Peyer's patch (tissue), 4 donors: ENCODE data around the gene RGMA. TPM values are rescaled to one million over a fixed set of nuclear protein-coding genes. Genes with fewer than 3 reads are reported as not detected.

Experiments
- DNase-seq, 3 donors: peaks; one replicate each; pipeline ENCODE4 v3.0.0-alpha.2; 2017 to 2019
- H3K27ac ChIP-seq, 4 donors: fragments of 200-600 bp; sonication (generic); one replicate each; pipeline ENCODE4 v1.5.1; 2016 to 2019
- H3K27me3 ChIP-seq, 2 donors: fragments of 200-600 bp; sonication (generic); one replicate each; pipeline ENCODE4 v1.5.1; 2019
- H3K36me3 ChIP-seq, 3 donors: fragments of 200-600 bp; sonication (generic); one replicate each; pipeline ENCODE4 v1.5.1; 2016 to 2019
- H3K4me1 ChIP-seq, 4 donors: fragments of 200-600 bp; sonication (generic); one replicate each; pipeline ENCODE4 v1.5.1; 2016 to 2019
- H3K4me3 ChIP-seq, 4 donors: fragments of 200-600 bp; sonication (generic); 1 replicate in 3 of 4; 2 replicates in 1 of 4; pipeline ENCODE4 v1.5.1; 2016 to 2019; ENCODE audit warnings: mild to moderate bottlenecking in 1 of 4
- H3K9me3 ChIP-seq, 4 donors: fragments of 200-600 bp; sonication (generic); one replicate each; pipeline ENCODE4 v1.5.1; 2016 to 2019; ENCODE audit warnings: mild to moderate bottlenecking in 1 of 4
- POLR2A ChIP-seq, 2 donors: fragments of 450-650 bp; IDR thresholded peaks; one replicate each; pipeline ENCODE4 v1.5.1; 2017; ENCODE audit warnings: antibody characterized with exemption in 2 of 2, mild to moderate bottlenecking in 2 of 2, moderate library complexity in 2 of 2
- total RNA-seq, 4 donors: library from RNA; depleted of rRNA; stranded (reverse); fragments of >200 nt; gene quantifications; one replicate each; pipeline ENCODE4 v1.1.0, GENCODE V29; 2016
- TF ChIP-seq, protein P1 (sequence below), 6 experiments: fragments of 450-650 bp in 4 of 6; fragments of 200-600 bp in 2 of 6; sonication (generic) in 1 of 6; IDR thresholded peaks; one replicate each; pipeline ENCODE4 v1.5.1; 2017 to 2019; ENCODE audit warnings: antibody characterized with exemption in 6 of 6, mild to moderate bottlenecking in 3 of 6, moderate library complexity in 1 of 6

RGMA gene
- total RNA-seq, 4 donors from 2014 or later: 1.8 to 18.8 (median 9.3) TPM

DNA sequence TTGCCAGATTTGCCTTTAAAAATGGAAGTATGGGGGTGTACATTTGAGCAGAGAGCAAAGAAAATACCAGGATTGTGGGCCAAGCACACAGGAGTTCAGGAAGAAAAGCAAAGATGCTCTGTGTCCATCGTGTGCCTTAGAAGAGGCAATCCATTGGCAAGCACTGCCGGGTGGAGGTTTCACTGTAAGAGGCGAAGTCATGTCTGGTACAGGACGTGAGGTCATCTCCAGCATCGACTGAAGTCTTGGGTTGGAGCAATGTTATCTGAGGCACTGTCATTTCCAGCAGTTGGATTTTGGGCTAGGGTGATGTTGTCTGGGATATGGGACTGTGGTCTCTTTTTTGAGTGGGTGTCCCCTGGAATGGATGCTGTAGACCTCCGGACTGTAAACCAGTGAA lies 4.8 kb upstream of the RGMA start:
- TF ChIP-seq POLR2A (IDR thresholded peaks at IDR 0.05): no peak
- TF ChIP-seq, protein P1, sequence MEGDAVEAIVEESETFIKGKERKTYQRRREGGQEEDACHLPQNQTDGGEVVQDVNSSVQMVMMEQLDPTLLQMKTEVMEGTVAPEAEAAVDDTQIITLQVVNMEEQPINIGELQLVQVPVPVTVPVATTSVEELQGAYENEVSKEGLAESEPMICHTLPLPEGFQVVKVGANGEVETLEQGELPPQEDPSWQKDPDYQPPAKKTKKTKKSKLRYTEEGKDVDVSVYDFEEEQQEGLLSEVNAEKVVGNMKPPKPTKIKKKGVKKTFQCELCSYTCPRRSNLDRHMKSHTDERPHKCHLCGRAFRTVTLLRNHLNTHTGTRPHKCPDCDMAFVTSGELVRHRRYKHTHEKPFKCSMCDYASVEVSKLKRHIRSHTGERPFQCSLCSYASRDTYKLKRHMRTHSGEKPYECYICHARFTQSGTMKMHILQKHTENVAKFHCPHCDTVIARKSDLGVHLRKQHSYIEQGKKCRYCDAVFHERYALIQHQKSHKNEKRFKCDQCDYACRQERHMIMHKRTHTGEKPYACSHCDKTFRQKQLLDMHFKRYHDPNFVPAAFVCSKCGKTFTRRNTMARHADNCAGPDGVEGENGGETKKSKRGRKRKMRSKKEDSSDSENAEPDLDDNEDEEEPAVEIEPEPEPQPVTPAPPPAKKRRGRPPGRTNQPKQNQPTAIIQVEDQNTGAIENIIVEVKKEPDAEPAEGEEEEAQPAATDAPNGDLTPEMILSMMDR (IDR thresholded peaks at IDR 0.05): no peak
- no peaks in the 10 kb centered on the region for H3K9me3 ChIP-seq
- H3K4me1 ChIP-seq: peaks cover 0 to 2% (median under 1%) of the 10 kb centered on the region in 4 donors
- no peak overlapping the region for H3K27ac ChIP-seq
- no peak for DNase-seq
- no peak overlapping the region for H3K4me3 ChIP-seq
- H3K36me3 ChIP-seq: no peaks in the 10 kb centered on the region
- H3K27me3 ChIP-seq: peaks cover 0 to 3% of the 10 kb centered on the region in 2 donors

DNA sequence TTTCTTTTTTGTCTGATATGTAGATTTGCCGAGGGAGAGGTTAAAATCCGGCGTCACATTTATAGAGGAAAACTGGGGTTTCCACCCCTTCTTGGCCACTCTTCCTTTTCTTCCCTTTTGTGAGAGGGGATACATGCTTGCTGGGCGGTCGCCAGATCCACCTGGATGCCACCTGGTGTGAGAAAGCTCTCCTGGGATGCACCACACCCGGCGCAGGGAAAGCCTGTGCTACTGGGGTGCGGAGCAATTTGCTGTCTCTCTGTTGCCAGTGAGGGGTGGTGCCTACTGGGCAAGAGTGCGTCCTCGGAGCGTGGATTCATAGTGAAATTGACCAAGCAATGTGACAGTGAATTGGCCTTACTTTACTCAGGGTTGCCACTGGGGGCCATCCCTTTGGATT lies 2.5 kb upstream of the RGMA start:
- Histone ChIP-seq H3K9me3 (no peaks in the 10 kb centered on the region), H3K27ac (no peak overlapping the region), H3K4me1 (peaks cover 0 to 16% (median 10%) of the 10 kb centered on the region in 4 donors), H3K27me3 (peaks cover 0 to 3% of the 10 kb centered on the region in 2 donors), H3K4me3 (no peak overlapping the region), H3K36me3 (no peaks in the 10 kb centered on the region)
- TF ChIP-seq POLR2A (IDR thresholded peaks at IDR 0.05): no peak
- TF ChIP-seq, protein P1 (IDR thresholded peaks at IDR 0.05): no peak
- DNase-seq: no peak

DNA sequence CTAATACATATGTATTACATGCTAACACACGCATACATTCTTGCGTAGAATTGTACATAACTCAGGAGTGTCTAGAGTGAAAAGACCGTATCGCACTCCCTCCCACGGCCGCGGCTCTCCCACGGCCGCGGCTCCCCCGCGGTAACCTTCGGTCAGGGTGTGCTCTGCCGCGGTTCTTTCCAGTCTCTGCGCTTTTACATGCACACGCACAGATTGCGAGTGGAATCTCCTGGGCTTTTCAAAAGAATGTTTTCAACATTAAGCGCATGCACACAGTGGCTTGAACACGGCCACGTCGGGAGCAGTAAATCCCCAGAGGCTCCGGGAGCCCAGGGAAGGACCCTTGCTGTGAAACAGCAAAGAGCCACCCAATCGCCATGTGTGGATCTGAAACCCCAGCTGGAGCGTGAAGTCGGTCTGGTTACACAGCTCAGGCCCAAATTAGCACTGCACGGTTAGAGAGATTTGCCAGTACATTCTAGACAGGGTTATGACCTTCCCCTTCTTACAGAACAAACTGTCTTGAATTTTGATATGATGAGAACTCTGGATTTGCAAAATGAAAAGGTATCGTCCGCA lies 805 bp upstream of the RGMA start:
- Histone ChIP-seq H3K4me1 (peaks cover 0 to 16% (median 10%) of the 10 kb centered on the region in 4 donors), H3K4me3 (peak overlapping the region in 3 of 4 donors; percentile 20 to 60 (median 41)), H3K27ac (peak overlapping the region in 1 of 4 donors; percentile 48), H3K9me3 (no peaks in the 10 kb centered on the region), H3K36me3 (no peaks in the 10 kb centered on the region), H3K27me3 (peaks cover 0 to 3% of the 10 kb centered on the region in 2 donors)
- DNase-seq: no peak
- TF ChIP-seq, protein P1 (IDR thresholded peaks at IDR 0.05): no peak
- no peak for TF ChIP-seq POLR2A (IDR thresholded peaks at IDR 0.05)

DNA sequence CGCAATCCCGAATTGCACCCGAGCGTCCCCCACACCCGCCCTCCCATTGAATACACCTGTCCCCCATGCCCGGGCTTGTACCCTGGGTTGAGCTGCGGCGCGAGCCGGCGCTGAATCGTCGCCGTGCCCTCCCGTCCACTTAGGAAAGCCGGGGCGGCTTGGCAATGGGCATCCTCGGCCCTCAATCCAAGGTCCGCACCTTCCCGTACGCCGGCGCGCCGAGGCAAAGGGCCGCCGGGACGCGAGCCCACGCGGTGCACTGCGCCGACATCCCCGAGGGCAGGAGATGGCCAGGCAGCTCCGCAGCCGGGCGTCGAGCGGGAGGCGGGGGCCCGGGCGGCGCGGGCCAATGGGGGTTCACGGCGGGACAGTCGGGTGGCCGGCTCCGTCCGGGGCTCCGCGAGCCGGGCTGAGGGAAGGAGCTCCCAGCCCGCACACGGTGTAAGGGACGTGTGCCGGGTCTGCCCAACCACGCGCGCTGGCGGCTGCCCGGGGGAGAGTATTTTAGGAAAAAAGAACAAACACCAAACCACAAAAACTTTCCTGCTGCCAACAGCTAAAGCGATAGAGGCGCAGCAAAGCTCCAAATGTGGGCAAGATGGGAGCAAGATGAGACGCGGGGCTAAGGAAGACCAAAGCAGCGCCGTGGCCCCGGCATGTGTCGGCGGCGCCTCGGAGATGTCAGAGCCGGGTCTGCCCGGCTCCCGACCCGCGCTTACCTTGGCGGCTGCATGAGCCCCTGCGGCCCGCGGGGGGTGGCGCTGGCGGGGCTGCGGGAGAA lies 621 bp downstream of the RGMA start:
- TF ChIP-seq POLR2A (IDR thresholded peaks at IDR 0.05): no peak
- TF ChIP-seq, protein P1 (IDR thresholded peaks at IDR 0.05): no peak
- Histone ChIP-seq H3K36me3 (no peaks in the 10 kb centered on the region), H3K4me3 (peak overlapping the region; percentile 35 to 60 (median 42)), H3K4me1 (peaks cover 0 to 16% (median 10%) of the 10 kb centered on the region in 4 donors), H3K27me3 (peaks cover 0 to 3% of the 10 kb centered on the region in 2 donors), H3K9me3 (no peaks in the 10 kb centered on the region), H3K27ac (peak overlapping the region; percentile 25 to 68 (median 44))
- no peak for DNase-seq

DNA sequence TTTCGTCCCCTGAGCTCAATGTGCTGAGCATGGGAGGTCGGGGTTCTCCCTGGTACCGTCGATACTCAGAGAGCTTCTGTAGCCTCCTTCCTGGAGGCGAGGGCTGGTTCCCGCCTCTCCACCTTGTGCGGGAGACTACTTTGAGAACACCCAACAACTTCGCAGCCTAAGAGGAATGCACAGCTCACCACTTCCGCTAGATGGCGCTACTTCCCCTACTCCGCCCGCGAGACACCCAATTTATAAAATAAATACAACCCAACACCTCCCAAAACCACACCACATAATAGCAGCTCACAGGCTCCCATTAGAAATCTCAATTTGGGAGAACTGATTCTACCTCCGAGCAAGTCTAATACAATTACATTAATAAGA lies 1.2 kb downstream of the RGMA start:
- Histone ChIP-seq H3K27me3 (peaks cover 0 to 3% of the 10 kb centered on the region in 2 donors), H3K4me3 (peak overlapping the region; percentile 35 to 60 (median 42)), H3K36me3 (no peaks in the 10 kb centered on the region), H3K9me3 (no peaks in the 10 kb centered on the region), H3K4me1 (peaks cover 0 to 16% (median 10%) of the 10 kb centered on the region in 4 donors), H3K27ac (peak overlapping the region in 2 of 4 donors; percentile 43 to 68)
- DNase-seq: peak; percentile 21 to 80 (median 71)
- TF ChIP-seq, protein P1 (IDR thresholded peaks at IDR 0.05): peak; percentile 16 to 80 (median 66)
- no peak for TF ChIP-seq POLR2A (IDR thresholded peaks at IDR 0.05)
